ENCODE results near the gene MANF. TPM values are rescaled to one million over a fixed set of nuclear protein-coding genes. Genes with fewer than 3 reads are reported as not detected.

Gene MANF
- polyA plus RNA-seq, 3 donors from 2014 or later, result 58.7 to 109 (median 82.4) TPM

Other genes with a start within 250 kb of the MANF start
- 10 to 100 TPM; 10.3 to 12.1 (median 11.3) TPM for gene RBM15B, start 6.0 kb downstream of the MANF start, polyA plus RNA-seq
- 10 to 100 TPM in 1 of 3 donors, 1 to 10 TPM in 2; 3.5 to 13.5 (median 4.7) TPM for gene DCAF1, start 114.7 kb downstream of the MANF start, polyA plus RNA-seq
- 10 to 100 TPM; 10.1 to 22.4 (median 15.0) TPM for gene RAD54L2, start 153.4 kb downstream of the MANF start, polyA plus RNA-seq

All from immature natural killer cell (primary cell).